PC-3 (cell line): Measurements from ENCODE around the gene P2RX3.

Experiments
- EZH2phosphoT487 ChIP-seq: fragments of 300-600 bp; sonication (generic); IDR thresholded peaks from 2 replicates; pipeline ENCODE4 v1.6.1; 2018; ENCODE audit warnings: mild to moderate bottlenecking, antibody characterized with exemption, low read length, borderline replicate concordance
- TF ChIP-seq, protein P1 (sequence below): fragments of 300-600 bp; sonication (generic); conservative IDR thresholded peaks from 2 replicates; pipeline ENCODE4 v1.5.1; 2017; ENCODE audit warnings: antibody characterized with exemption, low read depth, mild to moderate bottlenecking, low read length

DNA sequence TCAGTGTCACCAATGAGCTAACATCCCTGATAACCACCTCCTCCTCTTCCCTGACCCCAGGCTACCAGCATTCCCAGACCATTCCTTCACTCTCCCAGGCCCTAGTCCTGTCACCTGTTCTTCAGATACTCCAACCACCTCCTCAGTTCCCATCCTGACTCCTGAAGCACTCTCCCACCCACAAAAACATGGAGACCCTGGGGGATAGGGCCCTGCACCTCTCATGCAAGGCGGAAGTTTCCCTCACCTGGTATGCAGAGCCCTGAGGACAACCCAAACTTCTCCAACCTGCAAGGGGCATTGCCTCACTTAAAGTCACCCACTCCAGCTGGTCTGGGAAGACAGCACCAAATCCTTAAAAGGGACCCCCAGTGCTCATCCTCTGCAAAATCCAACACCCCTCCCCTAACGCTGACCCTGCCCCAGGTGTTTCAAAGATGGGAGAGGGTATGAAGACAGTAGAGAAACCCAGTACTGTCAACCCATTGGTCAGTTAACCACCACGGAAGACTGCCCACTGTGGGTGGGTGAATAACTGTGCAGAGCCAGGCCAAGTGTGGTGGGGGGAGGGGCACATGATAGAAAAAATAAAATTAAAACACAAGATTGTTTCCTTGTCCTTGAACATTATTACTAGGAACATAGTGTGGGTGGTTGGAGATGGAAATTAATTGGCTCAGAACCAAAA lies 14.8 kb upstream of the P2RX3 start:
- TF ChIP-seq EZH2phosphoT487: no peak
- TF ChIP-seq, protein P1, sequence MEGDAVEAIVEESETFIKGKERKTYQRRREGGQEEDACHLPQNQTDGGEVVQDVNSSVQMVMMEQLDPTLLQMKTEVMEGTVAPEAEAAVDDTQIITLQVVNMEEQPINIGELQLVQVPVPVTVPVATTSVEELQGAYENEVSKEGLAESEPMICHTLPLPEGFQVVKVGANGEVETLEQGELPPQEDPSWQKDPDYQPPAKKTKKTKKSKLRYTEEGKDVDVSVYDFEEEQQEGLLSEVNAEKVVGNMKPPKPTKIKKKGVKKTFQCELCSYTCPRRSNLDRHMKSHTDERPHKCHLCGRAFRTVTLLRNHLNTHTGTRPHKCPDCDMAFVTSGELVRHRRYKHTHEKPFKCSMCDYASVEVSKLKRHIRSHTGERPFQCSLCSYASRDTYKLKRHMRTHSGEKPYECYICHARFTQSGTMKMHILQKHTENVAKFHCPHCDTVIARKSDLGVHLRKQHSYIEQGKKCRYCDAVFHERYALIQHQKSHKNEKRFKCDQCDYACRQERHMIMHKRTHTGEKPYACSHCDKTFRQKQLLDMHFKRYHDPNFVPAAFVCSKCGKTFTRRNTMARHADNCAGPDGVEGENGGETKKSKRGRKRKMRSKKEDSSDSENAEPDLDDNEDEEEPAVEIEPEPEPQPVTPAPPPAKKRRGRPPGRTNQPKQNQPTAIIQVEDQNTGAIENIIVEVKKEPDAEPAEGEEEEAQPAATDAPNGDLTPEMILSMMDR: no peak
